ENCODE data around the gene PVR.
"Not testable (repeated sequence)": the region's sequence is repeated elsewhere in the genome, so short reads cannot be mapped to it uniquely, and the experiment has no call there.

The PVR gene

GRCh38 chr19:44703336-44704078 lies 59.8 kb downstream of the PVR start:
- FAIRE-seq = no peak

DNA sequence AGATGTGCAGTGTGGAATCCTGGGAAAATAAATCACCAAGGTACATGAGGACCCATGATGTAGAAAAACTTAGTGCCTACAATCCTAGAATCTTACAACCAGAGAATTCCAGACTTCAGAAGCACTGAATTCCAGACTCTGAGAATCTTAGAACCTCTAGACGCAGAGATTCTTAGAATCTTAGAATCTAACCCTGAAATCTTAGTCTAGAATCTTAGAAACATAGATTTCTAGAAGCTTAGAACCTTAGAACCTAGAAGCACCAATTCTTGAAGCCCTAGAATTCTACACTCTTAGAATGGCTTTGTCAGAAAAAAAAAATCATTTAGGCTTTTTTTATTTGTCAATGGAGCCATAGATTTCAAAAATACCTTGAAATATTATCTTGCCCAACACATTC lies 61.3 kb downstream of the PVR start:
- no peak for FAIRE-seq

DNA sequence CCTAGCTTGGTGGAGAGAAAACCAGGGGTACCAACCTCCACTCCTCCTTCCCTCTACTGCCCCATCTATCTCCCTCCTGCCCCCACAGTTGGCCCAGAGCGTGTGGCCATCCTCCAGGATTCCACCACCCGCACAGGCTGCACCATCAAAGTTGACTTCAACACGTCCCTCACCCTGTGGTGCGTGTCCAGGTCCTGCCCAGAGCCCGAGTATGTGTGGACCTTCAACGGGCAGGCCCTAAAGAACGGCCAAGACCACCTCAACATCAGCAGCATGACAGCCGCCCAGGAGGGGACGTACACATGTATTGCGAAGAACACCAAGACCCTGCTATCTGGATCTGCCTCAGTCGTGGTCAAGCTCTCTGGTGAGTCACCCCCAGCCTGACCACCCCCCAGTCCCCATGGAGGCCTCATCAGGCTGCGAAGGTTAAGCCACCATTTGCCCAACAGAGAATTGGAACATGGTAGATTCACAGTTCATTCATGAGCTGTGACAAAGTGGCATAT lies 61.8 kb downstream of the PVR start:
- FAIRE-seq = no peak

- FAIRE-seq = no peak
Measured at GRCh38 chr19:44706506-44707236, 63.0 kb downstream of the PVR start.

GRCh38 chr19:44707794-44708193 lies 64.1 kb downstream of the PVR start:
- FAIRE-seq = no peak

GRCh38 chr19:44708940-44709339 lies 65.2 kb downstream of the PVR start:
- FAIRE-seq = no peak

DNA sequence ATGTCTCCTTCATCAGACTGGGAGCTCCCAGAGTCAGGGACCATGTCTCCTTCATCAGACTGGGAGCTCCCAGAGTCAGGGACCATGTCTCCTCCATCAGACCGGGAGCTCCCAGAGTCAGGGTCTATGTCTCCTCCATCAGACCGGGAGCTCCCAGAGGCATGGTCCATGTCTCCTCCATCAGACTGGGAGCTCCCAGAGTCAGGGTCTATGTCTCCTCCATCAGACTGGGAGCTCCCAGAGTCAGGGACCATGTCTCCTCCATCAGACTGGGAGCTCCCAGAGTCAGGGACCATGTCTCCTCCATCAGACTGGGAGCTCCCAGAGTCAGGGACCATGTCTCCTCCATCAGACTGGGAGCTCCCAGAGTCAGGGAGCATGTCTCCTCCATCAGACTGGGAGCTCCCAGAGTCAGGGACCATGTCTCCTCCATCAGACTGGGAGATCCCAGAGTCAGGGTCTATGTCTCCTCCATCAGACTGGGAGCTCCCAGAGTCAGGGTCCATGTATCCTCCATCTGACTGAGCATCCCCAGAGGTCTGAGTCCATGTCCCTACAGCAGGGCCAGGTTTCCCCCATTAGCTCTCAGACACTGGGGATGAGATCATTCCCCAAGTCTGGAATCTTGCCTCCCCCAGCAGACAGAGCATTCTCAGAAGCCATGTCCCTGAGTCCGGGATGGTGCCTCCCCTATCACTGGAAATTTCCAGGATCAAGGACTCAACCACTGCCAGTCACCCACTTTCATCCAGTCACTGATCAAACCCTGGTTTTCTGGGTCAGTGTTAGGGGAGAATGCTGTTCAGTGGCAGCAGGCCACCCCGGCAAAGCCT lies 65.9 kb downstream of the PVR start:
- not testable (repeated sequence) for FAIRE-seq

DNA sequence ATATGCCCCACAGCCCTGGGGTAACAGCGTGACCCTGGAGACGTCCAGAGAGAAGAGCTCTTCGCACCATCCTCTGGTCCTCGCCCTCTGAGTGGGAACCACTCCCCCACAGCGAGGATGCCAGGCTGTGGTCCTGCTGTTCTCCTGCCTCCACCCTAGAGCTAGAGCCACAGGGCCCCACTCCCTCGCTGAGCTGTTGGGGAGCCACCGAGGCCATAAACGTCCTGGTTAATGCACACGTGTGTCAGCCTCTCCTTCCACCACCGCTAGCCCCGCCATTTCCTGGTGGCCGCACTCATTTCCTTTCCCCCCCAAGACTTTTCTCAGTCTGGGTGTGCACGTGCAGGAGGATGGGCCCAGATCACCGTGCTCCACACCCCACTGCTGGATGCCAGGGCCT lies 66.8 kb downstream of the PVR start:
- no peak for FAIRE-seq

DNA sequence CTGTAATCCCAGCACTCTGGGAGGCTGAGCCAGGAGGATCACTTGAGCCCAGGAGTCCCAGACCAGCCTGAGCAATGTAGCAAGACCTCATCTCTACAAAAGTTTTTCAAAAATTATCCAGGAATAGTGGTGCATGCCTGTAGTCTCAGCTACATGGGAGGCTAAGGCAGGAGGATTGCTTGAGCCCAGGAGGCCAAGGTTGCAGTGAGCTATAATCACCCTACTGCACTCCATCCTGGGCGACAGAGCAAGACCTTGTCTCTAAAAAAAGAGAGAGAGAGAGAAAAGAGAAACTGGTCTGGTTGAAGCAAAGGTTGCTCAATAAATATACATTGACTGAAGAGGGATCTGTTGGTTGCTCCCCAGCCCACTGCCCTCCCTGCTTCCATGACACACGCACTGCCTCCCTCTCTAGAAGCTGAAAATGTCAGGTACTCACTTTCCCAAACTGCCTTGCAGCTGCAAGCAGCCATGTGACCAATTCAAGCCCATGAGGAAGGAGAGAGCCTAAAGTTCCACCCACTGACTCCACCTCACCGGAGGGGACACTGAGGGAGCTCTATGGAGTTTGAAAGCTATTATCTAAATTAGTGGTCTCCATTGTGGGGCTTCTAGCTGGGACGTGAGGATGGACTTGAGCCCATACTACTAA lies 69.3 kb downstream of the PVR start:
- no peak for FAIRE-seq

All from colon (tissue), 2 donors.